Fibroblast of mammary gland (primary cell): ENCODE results near the gene TDRD9.
"Not testable (repeated sequence)": the region's sequence is repeated elsewhere in the genome, so short reads cannot be mapped to it uniquely, and the experiment has no call there.

Experiments
- DNase-seq: peaks from one replicate; pipeline ENCODE4 v3.0.0-alpha.2; 2010; ENCODE audit warnings: low read depth
- H3K4me3 ChIP-seq: 2 replicates; pipeline ENCODE4 v1.5.1; 2011; ENCODE audit warnings: low read depth, mild to moderate bottlenecking, low read length, moderate library complexity; ENCODE audit not compliant: control insufficient read depth
- TF ChIP-seq, protein P1 (sequence below): conservative IDR thresholded peaks from 2 replicates; pipeline ENCODE4 v1.5.1; 2011; ENCODE audit warnings: low read depth, low read length, inconsistent platforms; ENCODE audit not compliant: control insufficient read depth, insufficient read depth

The TDRD9 gene

GRCh38 chr14:103887170-103887501 is 41.1 kb upstream of the TDRD9 start:
- TF ChIP-seq, protein P1, sequence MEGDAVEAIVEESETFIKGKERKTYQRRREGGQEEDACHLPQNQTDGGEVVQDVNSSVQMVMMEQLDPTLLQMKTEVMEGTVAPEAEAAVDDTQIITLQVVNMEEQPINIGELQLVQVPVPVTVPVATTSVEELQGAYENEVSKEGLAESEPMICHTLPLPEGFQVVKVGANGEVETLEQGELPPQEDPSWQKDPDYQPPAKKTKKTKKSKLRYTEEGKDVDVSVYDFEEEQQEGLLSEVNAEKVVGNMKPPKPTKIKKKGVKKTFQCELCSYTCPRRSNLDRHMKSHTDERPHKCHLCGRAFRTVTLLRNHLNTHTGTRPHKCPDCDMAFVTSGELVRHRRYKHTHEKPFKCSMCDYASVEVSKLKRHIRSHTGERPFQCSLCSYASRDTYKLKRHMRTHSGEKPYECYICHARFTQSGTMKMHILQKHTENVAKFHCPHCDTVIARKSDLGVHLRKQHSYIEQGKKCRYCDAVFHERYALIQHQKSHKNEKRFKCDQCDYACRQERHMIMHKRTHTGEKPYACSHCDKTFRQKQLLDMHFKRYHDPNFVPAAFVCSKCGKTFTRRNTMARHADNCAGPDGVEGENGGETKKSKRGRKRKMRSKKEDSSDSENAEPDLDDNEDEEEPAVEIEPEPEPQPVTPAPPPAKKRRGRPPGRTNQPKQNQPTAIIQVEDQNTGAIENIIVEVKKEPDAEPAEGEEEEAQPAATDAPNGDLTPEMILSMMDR = no peak
- no peak for DNase-seq
- no peak overlapping the region for H3K4me3 ChIP-seq

DNA sequence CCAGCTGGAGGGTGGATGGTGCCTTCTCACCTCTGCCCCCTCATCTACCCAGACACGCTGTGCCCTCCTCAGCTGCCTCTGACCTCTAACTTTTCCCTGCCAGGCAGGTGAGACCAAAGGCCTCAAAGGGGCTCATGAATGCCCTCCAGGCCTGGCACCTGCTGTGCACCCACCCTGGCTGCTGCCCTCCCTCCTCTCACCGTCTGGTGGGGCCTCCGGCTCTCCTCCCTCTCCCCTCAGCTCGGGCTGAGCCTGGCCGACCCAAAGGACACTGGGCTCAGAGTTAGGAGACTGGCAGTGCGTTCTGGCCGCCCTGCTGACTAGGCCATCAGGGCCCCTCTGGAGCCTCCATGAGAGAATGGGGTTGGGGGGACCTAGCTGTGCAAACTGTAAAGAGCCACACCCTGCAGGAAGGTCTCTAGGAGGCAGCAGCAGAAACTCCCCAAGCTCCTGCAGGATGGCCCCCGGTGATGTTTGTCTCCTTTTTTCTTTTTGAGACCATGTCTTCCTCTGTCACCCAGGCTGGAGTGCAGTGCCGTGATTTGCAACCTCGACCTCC is 40.6 kb upstream of the TDRD9 start:
- TF ChIP-seq, protein P1 = no peak
- H3K4me3 ChIP-seq = no peak overlapping the region
- no peak for DNase-seq

- not testable (repeated sequence) for DNase-seq, H3K4me3 ChIP-seq
Observed at GRCh38 chr14:103889002-103889312, 39.3 kb upstream of the TDRD9 start.

DNA sequence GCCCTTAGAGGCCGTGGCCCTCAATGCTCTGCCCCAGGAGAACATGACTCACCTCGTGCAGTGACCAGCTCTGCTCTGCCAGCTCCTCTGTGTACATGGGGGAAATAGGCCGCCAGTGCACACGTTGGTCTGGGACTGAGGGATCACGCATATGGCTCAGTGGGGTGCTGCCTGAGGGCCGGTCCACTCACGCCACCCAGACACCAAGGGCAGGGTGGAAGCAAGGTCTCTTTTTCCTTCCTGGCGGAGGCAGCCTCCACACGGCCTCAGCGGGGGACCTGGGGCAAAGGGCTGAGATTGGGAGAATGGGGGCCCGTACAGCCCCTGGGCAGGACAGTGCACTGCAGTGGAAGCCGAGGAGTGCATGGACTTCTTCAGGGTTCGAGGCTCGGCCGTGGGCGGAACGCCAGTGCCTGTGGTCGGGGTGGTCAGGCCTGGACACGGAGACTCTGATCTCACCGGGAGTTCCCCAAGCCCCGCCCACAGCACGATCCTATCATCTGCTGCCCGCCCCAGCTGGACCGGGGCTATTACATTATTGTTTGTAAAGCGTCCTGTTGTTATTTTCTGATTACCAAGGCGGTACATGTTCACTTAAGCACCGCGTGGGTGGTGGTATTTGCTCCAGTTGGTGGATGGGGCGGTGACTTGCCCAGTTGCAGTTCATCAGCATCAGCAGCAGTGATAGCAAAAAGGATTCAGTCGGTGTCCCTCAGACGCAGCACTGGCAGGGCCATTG is 38.8 kb upstream of the TDRD9 start:
- H3K4me3 ChIP-seq = no peak overlapping the region
- TF ChIP-seq, protein P1 = no peak
- DNase-seq = peak; percentile 47

DNA sequence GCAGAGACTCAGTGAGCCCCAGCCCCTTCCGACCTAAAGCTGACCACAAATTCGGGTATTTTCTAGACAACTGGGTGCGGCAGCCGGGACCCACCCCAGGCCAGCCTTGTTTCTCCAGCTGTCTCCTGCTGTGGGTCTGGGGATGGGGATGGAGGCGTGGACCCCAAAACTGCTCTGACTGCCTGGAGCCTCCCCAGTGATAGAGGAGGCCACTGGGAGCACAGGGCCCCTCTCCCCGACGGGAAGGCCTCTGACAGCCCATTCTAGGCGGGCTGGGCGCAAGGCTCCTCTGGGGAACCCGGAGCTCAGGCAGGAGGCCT is 38.2 kb upstream of the TDRD9 start:
- TF ChIP-seq, protein P1 = no peak

DNA sequence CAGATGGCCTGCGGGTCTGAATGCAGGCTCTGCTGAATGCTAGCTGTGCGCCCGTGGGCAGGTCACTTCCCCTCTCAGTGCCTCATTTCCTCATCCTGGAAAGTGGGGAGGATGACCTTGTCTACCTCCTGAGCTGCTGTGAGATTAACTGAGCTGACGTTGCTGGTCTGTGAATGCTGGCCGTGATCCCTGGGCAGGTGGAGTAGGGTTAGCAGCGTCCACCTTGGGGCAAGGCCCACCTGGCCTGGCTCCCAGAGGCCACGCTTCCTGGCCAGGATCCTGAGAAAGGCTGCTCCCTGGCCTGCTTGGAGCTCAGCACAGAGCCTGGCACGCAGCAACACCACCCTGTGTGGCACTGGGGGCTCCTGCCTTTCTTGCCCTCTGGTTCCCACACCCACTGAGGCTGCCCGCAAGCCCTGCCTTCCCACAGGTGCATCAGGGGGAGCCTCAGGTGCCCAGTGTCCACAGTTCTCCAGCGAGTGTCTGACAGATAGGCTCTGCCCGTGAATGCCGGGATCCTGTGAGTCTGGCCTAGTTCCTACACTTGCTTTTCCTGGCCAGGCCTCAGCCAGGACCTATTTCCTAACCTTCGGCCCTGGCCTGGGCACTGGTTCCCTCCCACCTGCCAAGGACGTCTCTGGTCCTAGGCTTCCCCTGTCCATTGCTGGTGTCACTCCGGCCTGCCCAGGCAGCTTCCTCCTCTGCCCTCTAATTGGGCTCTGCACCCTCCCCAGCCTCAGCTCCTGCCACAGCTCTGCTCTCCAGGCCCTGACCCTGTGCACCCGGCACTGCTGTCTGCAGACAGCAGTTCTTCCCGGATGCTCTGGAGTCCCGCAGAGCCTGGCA is 37.2 kb upstream of the TDRD9 start:
- TF ChIP-seq, protein P1 = no peak
- no peak overlapping the region for H3K4me3 ChIP-seq
- no peak for DNase-seq

More for the DNA sequence above, 38.2 kb upstream of the TDRD9 start:
- DNase-seq = no peak
- H3K4me3 ChIP-seq = no peak overlapping the region

DNA sequence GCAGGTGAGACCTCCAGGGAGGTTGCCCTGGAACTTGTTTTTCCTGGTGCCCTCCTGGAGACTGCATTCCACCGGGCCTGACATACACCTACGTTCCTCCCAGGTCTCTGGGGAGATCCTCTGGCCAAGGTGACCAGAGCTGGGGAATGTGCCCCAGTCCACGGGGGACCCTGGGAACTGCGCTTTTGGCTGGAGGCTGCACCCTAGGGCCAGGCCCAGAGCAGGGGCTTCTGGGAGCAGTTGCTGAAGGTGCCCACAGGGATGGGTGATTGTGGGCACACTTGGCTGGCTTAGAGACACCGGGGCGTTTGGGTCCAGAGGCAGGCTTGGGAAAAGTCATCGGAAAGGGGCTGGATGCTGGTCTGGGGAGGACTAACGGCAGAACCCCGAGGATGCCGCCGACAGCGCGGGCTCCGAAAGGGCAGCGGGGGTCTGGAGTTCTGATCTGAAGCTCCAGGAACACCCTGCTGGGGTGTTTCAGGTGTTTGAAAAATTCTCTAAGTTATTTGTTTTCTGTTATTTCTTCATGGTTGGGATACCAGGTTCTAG is 36.5 kb upstream of the TDRD9 start:
- TF ChIP-seq, protein P1 = no peak
- no peak overlapping the region for H3K4me3 ChIP-seq

More for the DNA sequence above, 36.5 kb upstream of the TDRD9 start:
- DNase-seq = no peak
